A673 (cell line): ENCODE data around the gene CHD8.

Experiments
- EZH2 ChIP-seq: fragments of 200-600 bp; sonication (generic); IDR thresholded peaks from 2 replicates; pipeline ENCODE4 v1.6.1; 2017; ENCODE audit warnings: borderline replicate concordance, low read depth, mild to moderate bottlenecking, mixed read lengths, antibody characterized with exemption, low read length; ENCODE audit not compliant: poor library complexity, severe bottlenecking
- TF ChIP-seq, protein P1 (sequence below): fragments of 300-800, 200-600 bp; sonication (generic); conservative IDR thresholded peaks from 2 replicates; pipeline ENCODE4 v1.5.1; 2017; ENCODE audit warnings: low read depth, mild to moderate bottlenecking, antibody characterized with exemption, low read length, moderate library complexity, mixed read lengths

DNA sequence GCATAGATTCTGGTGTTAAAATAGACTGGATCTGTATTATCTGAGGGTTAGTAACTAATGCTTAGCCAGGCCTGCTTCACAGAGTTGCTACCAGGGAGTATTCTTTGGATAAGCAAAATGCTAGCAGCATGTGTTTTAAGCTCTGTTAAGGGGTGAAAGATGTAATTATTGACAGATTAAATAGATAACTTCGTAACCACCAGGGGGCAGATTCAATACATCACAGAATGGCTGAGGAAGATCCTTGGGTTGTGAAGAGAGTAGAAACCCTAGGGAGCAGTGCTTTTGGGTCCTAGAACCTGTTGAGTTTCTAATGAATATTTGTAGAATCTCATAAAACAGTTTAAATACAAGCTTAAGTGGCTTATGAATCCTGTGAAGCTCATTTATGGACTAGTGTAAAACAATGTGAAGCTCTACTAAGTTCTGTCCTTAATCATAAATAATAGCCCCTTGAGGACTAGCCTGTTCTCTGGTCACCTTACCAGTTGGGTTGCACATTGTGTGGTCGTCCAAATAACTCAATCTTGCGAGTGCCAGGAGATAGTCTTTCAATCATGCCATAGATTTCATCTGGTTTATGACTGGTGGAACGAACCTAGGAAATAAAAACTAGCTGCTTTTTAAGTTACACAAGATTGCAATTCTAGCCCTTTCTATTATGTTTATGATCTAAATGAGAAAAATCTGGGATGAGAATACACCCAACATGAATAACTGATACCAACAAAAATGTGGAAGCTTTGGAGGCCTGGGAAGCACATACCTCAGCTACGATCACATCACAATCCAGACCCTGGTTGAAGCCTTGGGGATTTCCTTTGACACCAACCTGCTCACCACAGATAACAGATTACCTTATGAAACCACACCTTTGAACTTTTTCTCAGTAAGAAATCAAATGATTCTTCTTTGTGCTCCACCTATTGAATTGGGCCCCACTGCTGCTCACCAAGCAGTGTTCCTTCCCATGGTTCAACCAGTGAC lies 42.9 kb upstream of the CHD8 start:
- TF ChIP-seq, protein P1, sequence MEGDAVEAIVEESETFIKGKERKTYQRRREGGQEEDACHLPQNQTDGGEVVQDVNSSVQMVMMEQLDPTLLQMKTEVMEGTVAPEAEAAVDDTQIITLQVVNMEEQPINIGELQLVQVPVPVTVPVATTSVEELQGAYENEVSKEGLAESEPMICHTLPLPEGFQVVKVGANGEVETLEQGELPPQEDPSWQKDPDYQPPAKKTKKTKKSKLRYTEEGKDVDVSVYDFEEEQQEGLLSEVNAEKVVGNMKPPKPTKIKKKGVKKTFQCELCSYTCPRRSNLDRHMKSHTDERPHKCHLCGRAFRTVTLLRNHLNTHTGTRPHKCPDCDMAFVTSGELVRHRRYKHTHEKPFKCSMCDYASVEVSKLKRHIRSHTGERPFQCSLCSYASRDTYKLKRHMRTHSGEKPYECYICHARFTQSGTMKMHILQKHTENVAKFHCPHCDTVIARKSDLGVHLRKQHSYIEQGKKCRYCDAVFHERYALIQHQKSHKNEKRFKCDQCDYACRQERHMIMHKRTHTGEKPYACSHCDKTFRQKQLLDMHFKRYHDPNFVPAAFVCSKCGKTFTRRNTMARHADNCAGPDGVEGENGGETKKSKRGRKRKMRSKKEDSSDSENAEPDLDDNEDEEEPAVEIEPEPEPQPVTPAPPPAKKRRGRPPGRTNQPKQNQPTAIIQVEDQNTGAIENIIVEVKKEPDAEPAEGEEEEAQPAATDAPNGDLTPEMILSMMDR, result peak; percentile 74
- TF ChIP-seq EZH2, result no peak
